ENCODE results near the gene TMEM273. TPM values are rescaled to one million over a fixed set of nuclear protein-coding genes. Genes with fewer than 3 reads are reported as not detected.
A peak's percentile ranks its signal among the peaks of the same experiment; 100 is the strongest.

TMEM273 gene
- polyA plus RNA-seq, 1 of the 3 experiments (the other 2 are of a cell fraction), result not detected

GRCh38 chr10:49176310-49177268 is 11.6 kb downstream of the TMEM273 start:
- Histone ChIP-seq H3K9ac (no peak overlapping the region), H3K27ac (ENCODE audit: low read depth in 2 of 2, low read length in 1 of 2) (peak overlapping the region in 1 of 2 experiments; percentile 44; a peak in 2 of 4 replicates), H2AFZ (ENCODE audit: low read depth) (peak overlapping the region; percentile 37; the same call in 1 of the 2 replicates), H3K9me3 (no peaks in the 10 kb centered on the region), H3K9me2 (no peaks in the 10 kb centered on the region), H3K27me3 (ENCODE audit: insufficient read depth) (no peaks in the 10 kb centered on the region), H3F3A (replicated peaks; ENCODE audit: insufficient read depth) (no peaks in the 10 kb centered on the region), H3K79me2 (ENCODE audit: insufficient read depth) (no peaks in the 10 kb centered on the region), H3K4me1 (ENCODE audit: control insufficient read depth in 1 of 2, insufficient read depth in 2 of 2, low read depth in 1 of 2, low read length in 1 of 2) (peaks cover 0 to 2% of the 10 kb centered on the region in 2 experiments; a peak in 1 of 4 replicates), H4K20me1 (ENCODE audit: insufficient read depth) (no peaks in the 10 kb centered on the region), H3K4me2 (no peak overlapping the region), H3K4me3 (ENCODE audit: low read depth in 2 of 2, low read length in 1 of 2) (no peak overlapping the region), H3K36me3 (replicated peaks in 1 of 2; ENCODE audit: control insufficient read depth in 1 of 2, insufficient read depth in 2 of 2, low read length in 1 of 2) (no peaks in the 10 kb centered on the region)
- ChIA-PET CTCF (interaction anchor here (1.2 kb wide), 1 partner anchor 519 kb away, joined by 3 read pairs; no protein-coding TSS in a partner anchor), POLR2A (no interaction called here)
- no peak for DNase-seq
- WGBS (ENCODE audit: low lambda C conversion rate), result 75% methylated on average over 12 of the region's 19 CpGs
- TF ChIP-seq USF1 (IDR thresholded peaks at IDR 0.05; ENCODE audit: borderline replicate concordance, low read depth) (no peak), REST (IDR thresholded peaks at IDR 0.05; ENCODE audit: low read depth, low read length) (no peak), MEF2A (IDR thresholded peaks at IDR 0.05; ENCODE audit: borderline replicate concordance, low read depth) (no peak), NFIC (IDR thresholded peaks at IDR 0.05; ENCODE audit: borderline replicate concordance) (no peak), USF2 (IDR thresholded peaks at IDR 0.05; ENCODE audit: borderline replicate concordance, low read depth, low read length) (no peak), YY1 (IDR thresholded peaks at IDR 0.05; ENCODE audit: low read depth) (no peak), IRF3 (IDR thresholded peaks at IDR 0.05; ENCODE audit: low read depth, low read length) (no peak), ELF1 (IDR thresholded peaks at IDR 0.05) (no peak)

Data from SK-N-SH (cell line).